WTC11 (cell line): ENCODE data around the gene C10orf95. TPM values are rescaled to one million over a fixed set of nuclear protein-coding genes. Genes with fewer than 3 reads are reported as not detected.

Experiments
- ATAC-seq: fragments of 200-7000 bp; cut with Tn5 transposase; 2 replicates; pipeline ENCODE4 v1.10.0; 2021; ENCODE audit warnings: mild to moderate bottlenecking, moderate library complexity
- CTCF ChIA-PET: fragments of 300-600 bp; sonication (Branson Sonifier 250); formaldehyde crosslinking; loops from one replicate; lab custom pipeline; 2021; ENCODE audit warnings: antibody characterized with exemption; lab: Charles Lee
- POLR2A ChIA-PET: fragments of 350-600 bp; sonication (Branson Sonifier 250); formaldehyde crosslinking; loops from one replicate; lab custom pipeline; 2021; ENCODE audit warnings: antibody characterized with exemption; lab: Charles Lee
- DNase-seq: peaks from one replicate; pipeline ENCODE4 v3.0.0; 2021; ENCODE audit warnings: low spot score
- H3K27ac Mint-ChIP-seq: 2 replicates; pipeline ENCODE4 v1.8.0; 2021; ENCODE audit warnings: mixed read lengths
- H3K27me3 Mint-ChIP-seq: 2 replicates; pipeline ENCODE4 v1.8.0; 2021; ENCODE audit warnings: low read depth, mild to moderate bottlenecking, moderate library complexity, mixed read lengths
- H3K36me3 Mint-ChIP-seq: 2 replicates; pipeline ENCODE4 v1.8.0; 2021; ENCODE audit warnings: mixed read lengths
- H3K4me1 Mint-ChIP-seq: 2 replicates; pipeline ENCODE4 v1.8.0; 2022; ENCODE audit warnings: mixed read lengths
- H3K4me3 Mint-ChIP-seq: 2 replicates; pipeline ENCODE4 v1.8.0; 2021; ENCODE audit warnings: mild to moderate bottlenecking, moderate library complexity, mixed read lengths
- H3K9me3 Mint-ChIP-seq: 2 replicates; pipeline ENCODE4 v1.8.0; 2021; ENCODE audit warnings: mixed read lengths
- ETV6 ChIP-seq: sonication (generic); formaldehyde crosslinking; IDR thresholded peaks from 2 replicates; pipeline ENCODE4 v1.8.1; 2022; ENCODE audit warnings: mild to moderate bottlenecking, missing genetic modification reagents
- FOXJ3 ChIP-seq: sonication (generic); formaldehyde crosslinking; IDR thresholded peaks from 2 replicates; pipeline ENCODE4 v1.9.0; 2021; ENCODE audit warnings: missing genetic modification reagents, mild to moderate bottlenecking, borderline replicate concordance
- GTF2I ChIP-seq: fragments of 250-450 bp; sonication (Bioruptor Pico); conservative IDR thresholded peaks from 2 replicates; pipeline ENCODE4 v1.4.0; 2021; ENCODE audit warnings: mild to moderate bottlenecking
- IRF2 ChIP-seq: sonication (generic); formaldehyde crosslinking; IDR thresholded peaks from 2 replicates; pipeline ENCODE4 v1.8.0; 2022; ENCODE audit warnings: low read depth, missing genetic modification reagents, borderline replicate concordance
- NFE2L1 ChIP-seq: sonication (generic); formaldehyde crosslinking; IDR thresholded peaks from 2 replicates; pipeline ENCODE4 v1.8.1; 2023; ENCODE audit warnings: missing genetic modification reagents
- NR1H2 ChIP-seq: sonication (generic); formaldehyde crosslinking; IDR thresholded peaks from 2 replicates; pipeline ENCODE4 v1.9.0; 2021; ENCODE audit warnings: mild to moderate bottlenecking, moderate library complexity, missing genetic modification reagents
- SOX15 ChIP-seq: fragments of 250-450 bp; sonication (Bioruptor Pico); IDR thresholded peaks from 2 replicates; pipeline ENCODE4 v1.9.0; 2021; ENCODE audit warnings: mild to moderate bottlenecking
- ZBTB21 ChIP-seq: sonication (generic); formaldehyde crosslinking; IDR thresholded peaks from 2 replicates; pipeline ENCODE4 v1.8.1; 2023; ENCODE audit warnings: mild to moderate bottlenecking, missing genetic modification reagents, borderline replicate concordance
- ZNF317 ChIP-seq: sonication (generic); formaldehyde crosslinking; IDR thresholded peaks from 2 replicates; pipeline ENCODE4 v1.8.1; 2023; ENCODE audit warnings: low read depth, mild to moderate bottlenecking, moderate library complexity, missing genetic modification reagents, borderline replicate concordance
- ZNF396 ChIP-seq: fragments of 250-450 bp; sonication (Bioruptor Pico); IDR thresholded peaks from 2 replicates; pipeline ENCODE4 v1.8.0; 2021; ENCODE audit warnings: mild to moderate bottlenecking, moderate library complexity, borderline replicate concordance
- total RNA-seq: library from RNA; stranded (reverse); gene quantifications from 3 replicates; pipeline ENCODE4 v1.2.3, GENCODE V29; 2021
- TF ChIP-seq, protein P1 (sequence below): sonication (generic); formaldehyde crosslinking; IDR thresholded peaks from 2 replicates; pipeline ENCODE4 v1.8.0; 2022; ENCODE audit warnings: missing genetic modification reagents
- TF ChIP-seq, protein P2 (sequence below): sonication (generic); formaldehyde crosslinking; IDR thresholded peaks from 2 replicates; pipeline ENCODE4 v1.8.0; 2023; ENCODE audit warnings: missing genetic modification reagents
- TF ChIP-seq, protein P3 (sequence below): sonication (generic); formaldehyde crosslinking; IDR thresholded peaks from 2 replicates; pipeline ENCODE4 v1.8.1; 2022; ENCODE audit warnings: missing genetic modification reagents, borderline replicate concordance
- TF ChIP-seq, protein P4 (sequence below): sonication (generic); formaldehyde crosslinking; IDR thresholded peaks from 2 replicates; pipeline ENCODE4 v1.8.1; 2023; ENCODE audit warnings: mild to moderate bottlenecking, moderate library complexity, missing genetic modification reagents
- TF ChIP-seq, protein P5 (sequence below): fragments of 250-450 bp; sonication (Bioruptor Pico); IDR thresholded peaks from 2 replicates; pipeline ENCODE4 v1.9.0; 2021; ENCODE audit warnings: mild to moderate bottlenecking
- TF ChIP-seq, protein P6 (sequence below): sonication (generic); formaldehyde crosslinking; IDR thresholded peaks from 2 replicates; pipeline ENCODE4 v1.8.1; 2022; ENCODE audit warnings: mild to moderate bottlenecking, moderate library complexity, missing genetic modification reagents
- TF ChIP-seq, protein P7 (sequence below): sonication (generic); formaldehyde crosslinking; conservative IDR thresholded peaks from 2 replicates; pipeline ENCODE4 v1.8.1; 2022; ENCODE audit warnings: mild to moderate bottlenecking, missing genetic modification reagents
- TF ChIP-seq, protein P8 (sequence below): sonication (generic); formaldehyde crosslinking; IDR thresholded peaks from 2 replicates; pipeline ENCODE4 v1.8.0; 2022; ENCODE audit warnings: mild to moderate bottlenecking, missing genetic modification reagents
- TF ChIP-seq, protein P9 (sequence below): sonication (generic); formaldehyde crosslinking; IDR thresholded peaks from 2 replicates; pipeline ENCODE4 v1.8.1; 2022; ENCODE audit warnings: low read depth, missing genetic modification reagents, borderline replicate concordance
- TF ChIP-seq, protein P10 (sequence below): sonication (generic); formaldehyde crosslinking; IDR thresholded peaks from 2 replicates; pipeline ENCODE4 v1.8.0; 2022; ENCODE audit warnings: mild to moderate bottlenecking, missing genetic modification reagents

The C10orf95 gene
- total RNA-seq, 1 experiment from 2014 or later = 0.96 TPM

DNA sequence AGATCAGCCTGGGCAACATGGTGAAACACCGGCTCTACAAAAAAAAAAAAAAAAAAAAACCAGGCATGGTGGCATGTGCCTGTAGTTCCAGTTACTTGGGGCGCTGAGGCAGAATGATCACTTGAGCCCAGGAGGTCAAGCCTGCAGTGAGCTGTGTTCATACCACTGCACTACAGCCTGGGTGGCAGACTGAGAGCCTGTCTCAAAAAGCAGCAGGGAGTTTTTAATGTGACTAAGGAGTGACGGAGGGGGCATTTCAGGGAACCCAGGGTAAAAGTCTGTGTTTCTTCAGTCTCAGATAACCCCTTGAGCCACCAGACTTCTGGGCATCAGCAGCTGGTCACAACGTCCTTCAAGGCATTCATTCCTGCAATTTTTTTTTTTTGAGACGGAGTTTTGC, 2.2 kb upstream of the C10orf95 start (continued):
- TF ChIP-seq, protein P1, sequence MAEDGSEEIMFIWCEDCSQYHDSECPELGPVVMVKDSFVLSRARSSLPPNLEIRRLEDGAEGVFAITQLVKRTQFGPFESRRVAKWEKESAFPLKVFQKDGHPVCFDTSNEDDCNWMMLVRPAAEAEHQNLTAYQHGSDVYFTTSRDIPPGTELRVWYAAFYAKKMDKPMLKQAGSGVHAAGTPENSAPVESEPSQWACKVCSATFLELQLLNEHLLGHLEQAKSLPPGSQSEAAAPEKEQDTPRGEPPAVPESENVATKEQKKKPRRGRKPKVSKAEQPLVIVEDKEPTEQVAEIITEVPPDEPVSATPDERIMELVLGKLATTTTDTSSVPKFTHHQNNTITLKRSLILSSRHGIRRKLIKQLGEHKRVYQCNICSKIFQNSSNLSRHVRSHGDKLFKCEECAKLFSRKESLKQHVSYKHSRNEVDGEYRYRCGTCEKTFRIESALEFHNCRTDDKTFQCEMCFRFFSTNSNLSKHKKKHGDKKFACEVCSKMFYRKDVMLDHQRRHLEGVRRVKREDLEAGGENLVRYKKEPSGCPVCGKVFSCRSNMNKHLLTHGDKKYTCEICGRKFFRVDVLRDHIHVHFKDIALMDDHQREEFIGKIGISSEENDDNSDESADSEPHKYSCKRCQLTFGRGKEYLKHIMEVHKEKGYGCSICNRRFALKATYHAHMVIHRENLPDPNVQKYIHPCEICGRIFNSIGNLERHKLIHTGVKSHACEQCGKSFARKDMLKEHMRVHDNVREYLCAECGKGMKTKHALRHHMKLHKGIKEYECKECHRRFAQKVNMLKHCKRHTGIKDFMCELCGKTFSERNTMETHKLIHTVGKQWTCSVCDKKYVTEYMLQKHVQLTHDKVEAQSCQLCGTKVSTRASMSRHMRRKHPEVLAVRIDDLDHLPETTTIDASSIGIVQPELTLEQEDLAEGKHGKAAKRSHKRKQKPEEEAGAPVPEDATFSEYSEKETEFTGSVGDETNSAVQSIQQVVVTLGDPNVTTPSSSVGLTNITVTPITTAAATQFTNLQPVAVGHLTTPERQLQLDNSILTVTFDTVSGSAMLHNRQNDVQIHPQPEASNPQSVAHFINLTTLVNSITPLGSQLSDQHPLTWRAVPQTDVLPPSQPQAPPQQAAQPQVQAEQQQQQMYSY (CRISPR knock-in tag) = no peak
- TF ChIP-seq, protein P2, sequence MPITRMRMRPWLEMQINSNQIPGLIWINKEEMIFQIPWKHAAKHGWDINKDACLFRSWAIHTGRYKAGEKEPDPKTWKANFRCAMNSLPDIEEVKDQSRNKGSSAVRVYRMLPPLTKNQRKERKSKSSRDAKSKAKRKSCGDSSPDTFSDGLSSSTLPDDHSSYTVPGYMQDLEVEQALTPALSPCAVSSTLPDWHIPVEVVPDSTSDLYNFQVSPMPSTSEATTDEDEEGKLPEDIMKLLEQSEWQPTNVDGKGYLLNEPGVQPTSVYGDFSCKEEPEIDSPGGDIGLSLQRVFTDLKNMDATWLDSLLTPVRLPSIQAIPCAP (CRISPR knock-in tag) = no peak
- TF ChIP-seq NR1H2 = no peak
- TF ChIP-seq, protein P3, sequence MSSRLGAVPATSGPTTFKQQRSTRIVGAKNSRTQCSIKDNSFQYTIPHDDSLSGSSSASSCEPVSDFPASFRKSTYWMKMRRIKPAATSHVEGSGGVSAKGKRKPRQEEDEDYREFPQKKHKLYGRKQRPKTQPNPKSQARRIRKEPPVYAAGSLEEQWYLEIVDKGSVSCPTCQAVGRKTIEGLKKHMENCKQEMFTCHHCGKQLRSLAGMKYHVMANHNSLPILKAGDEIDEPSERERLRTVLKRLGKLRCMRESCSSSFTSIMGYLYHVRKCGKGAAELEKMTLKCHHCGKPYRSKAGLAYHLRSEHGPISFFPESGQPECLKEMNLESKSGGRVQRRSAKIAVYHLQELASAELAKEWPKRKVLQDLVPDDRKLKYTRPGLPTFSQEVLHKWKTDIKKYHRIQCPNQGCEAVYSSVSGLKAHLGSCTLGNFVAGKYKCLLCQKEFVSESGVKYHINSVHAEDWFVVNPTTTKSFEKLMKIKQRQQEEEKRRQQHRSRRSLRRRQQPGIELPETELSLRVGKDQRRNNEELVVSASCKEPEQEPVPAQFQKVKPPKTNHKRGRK (CRISPR knock-in tag) = no peak
- TF ChIP-seq, protein P4, sequence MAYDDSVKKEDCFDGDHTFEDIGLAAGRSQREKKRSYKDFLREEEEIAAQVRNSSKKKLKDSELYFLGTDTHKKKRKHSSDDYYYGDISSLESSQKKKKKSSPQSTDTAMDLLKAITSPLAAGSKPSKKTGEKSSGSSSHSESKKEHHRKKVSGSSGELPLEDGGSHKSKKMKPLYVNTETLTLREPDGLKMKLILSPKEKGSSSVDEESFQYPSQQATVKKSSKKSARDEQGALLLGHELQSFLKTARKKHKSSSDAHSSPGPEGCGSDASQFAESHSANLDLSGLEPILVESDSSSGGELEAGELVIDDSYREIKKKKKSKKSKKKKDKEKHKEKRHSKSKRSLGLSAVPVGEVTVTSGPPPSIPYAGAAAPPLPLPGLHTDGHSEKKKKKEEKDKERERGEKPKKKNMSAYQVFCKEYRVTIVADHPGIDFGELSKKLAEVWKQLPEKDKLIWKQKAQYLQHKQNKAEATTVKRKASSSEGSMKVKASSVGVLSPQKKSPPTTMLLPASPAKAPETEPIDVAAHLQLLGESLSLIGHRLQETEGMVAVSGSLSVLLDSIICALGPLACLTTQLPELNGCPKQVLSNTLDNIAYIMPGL (CRISPR knock-in tag) = no peak

DNA sequence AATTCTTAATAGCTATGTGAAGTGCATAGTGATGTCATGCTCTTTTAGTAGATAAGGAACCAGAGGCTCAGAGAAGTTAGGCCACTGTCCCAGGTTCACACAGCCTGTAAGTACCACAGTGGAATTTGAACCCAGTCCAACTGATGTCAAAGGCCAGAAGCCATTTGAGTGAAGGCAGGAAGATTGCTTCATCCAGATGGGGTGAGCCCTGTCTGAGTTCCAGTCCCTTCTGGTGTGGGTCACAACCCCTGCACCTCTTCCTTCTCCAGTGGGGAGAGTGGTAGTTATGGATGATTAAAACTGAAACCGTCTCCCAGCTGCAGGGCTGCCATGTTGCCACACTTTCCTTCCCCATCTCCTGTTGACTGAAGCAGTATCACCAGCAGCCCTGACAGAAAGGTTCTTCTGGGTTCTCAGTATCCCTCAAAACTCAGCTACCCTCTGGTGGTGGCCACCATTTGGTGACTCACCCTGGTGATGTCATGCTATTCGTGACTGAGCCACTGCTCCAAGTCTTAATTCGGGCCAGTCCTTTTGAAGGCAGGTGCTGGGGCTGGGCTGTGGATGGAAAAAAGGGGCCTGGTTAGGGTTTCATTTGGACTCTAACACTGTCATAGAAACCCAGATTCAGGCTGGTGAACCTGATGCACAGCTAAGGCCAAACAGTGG, 1.5 kb upstream of the C10orf95 start:
- ChIA-PET POLR2A (interaction anchor here (3.0 kb wide), 1 partner anchor 8 kb away, joined by 37 read pairs; no protein-coding TSS in a partner anchor), CTCF (interaction anchor here (0.6 to 1.4 kb wide), 3 partner anchors 20 to 1172 kb away, joined by 3 to 4 read pairs (median 3); partner anchors contain the start of gene CUEDC2)
- Mint-ChIP-seq H3K27me3 (no peaks in the 10 kb centered on the region), H3K4me1 (peaks cover 45% of the 10 kb centered on the region), H3K36me3 (peaks cover 15% of the 10 kb centered on the region), H3K4me3 (peak overlapping the region; percentile 82; the same call in 1 of the 2 replicates), H3K27ac (peak overlapping the region; percentile 93), H3K9me3 (no peaks in the 10 kb centered on the region)
- TF ChIP-seq FOXJ3 (CRISPR knock-in tag) (no peak), ETV6 (no peak), GTF2I (no peak), NFE2L1 (CRISPR knock-in tag) (no peak), ZBTB21 (CRISPR knock-in tag) (no peak), SOX15 (CRISPR knock-in tag) (no peak), ZNF396 (CRISPR knock-in tag) (no peak), IRF2 (no peak), ZNF317 (CRISPR knock-in tag) (no peak)
- TF ChIP-seq, protein P5, sequence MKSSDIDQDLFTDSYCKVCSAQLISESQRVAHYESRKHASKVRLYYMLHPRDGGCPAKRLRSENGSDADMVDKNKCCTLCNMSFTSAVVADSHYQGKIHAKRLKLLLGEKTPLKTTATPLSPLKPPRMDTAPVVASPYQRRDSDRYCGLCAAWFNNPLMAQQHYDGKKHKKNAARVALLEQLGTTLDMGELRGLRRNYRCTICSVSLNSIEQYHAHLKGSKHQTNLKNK = no peak
- TF ChIP-seq, protein P6, sequence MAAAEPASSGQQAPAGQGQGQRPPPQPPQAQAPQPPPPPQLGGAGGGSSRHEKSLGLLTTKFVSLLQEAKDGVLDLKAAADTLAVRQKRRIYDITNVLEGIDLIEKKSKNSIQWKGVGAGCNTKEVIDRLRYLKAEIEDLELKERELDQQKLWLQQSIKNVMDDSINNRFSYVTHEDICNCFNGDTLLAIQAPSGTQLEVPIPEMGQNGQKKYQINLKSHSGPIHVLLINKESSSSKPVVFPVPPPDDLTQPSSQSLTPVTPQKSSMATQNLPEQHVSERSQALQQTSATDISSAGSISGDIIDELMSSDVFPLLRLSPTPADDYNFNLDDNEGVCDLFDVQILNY (CRISPR knock-in tag) = no peak
- TF ChIP-seq, protein P7, sequence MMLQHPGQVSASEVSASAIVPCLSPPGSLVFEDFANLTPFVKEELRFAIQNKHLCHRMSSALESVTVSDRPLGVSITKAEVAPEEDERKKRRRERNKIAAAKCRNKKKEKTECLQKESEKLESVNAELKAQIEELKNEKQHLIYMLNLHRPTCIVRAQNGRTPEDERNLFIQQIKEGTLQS (CRISPR knock-in tag) = no peak
- TF ChIP-seq, protein P8, sequence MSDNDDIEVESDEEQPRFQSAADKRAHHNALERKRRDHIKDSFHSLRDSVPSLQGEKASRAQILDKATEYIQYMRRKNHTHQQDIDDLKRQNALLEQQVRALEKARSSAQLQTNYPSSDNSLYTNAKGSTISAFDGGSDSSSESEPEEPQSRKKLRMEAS = no peak
- TF ChIP-seq, protein P2 (CRISPR knock-in tag) = no peak
- TF ChIP-seq, protein P9, sequence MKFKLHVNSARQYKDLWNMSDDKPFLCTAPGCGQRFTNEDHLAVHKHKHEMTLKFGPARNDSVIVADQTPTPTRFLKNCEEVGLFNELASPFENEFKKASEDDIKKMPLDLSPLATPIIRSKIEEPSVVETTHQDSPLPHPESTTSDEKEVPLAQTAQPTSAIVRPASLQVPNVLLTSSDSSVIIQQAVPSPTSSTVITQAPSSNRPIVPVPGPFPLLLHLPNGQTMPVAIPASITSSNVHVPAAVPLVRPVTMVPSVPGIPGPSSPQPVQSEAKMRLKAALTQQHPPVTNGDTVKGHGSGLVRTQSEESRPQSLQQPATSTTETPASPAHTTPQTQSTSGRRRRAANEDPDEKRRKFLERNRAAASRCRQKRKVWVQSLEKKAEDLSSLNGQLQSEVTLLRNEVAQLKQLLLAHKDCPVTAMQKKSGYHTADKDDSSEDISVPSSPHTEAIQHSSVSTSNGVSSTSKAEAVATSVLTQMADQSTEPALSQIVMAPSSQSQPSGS (CRISPR knock-in tag) = no peak
- TF ChIP-seq, protein P10, sequence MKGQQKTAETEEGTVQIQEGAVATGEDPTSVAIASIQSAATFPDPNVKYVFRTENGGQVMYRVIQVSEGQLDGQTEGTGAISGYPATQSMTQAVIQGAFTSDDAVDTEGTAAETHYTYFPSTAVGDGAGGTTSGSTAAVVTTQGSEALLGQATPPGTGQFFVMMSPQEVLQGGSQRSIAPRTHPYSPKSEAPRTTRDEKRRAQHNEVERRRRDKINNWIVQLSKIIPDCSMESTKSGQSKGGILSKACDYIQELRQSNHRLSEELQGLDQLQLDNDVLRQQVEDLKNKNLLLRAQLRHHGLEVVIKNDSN (CRISPR knock-in tag) = no peak
- no peak for ATAC-seq
- no peak for DNase-seq
